Activated CD8-positive, alpha-beta memory T cell treated with anti-CD3 and anti-CD28 coated beads, Interleukin-2, amount 10 ng/mL, durations not matched to agents 7 days and 5 days (primary cell): ENCODE results near the gene C12orf57. TPM values are rescaled to one million over a fixed set of nuclear protein-coding genes. Genes with fewer than 3 reads are reported as not detected.

ENCODE experiments used
- ATAC-seq: fragments of 150-1000 bp; cut with Tn5 transposase; one replicate; pipeline ENCODE4 v1.10.0; 2021; ENCODE audit warnings: moderate library complexity
- CTCF ChIA-PET: fragments of 350-600 bp; sonication (Branson Sonifier 250); formaldehyde crosslinking; loops from one replicate; lab custom pipeline; 2021; ENCODE audit warnings: antibody characterized with exemption; lab: Charles Lee
- DNase-seq: peaks from one replicate; pipeline ENCODE4 v3.0.0-alpha.2; 2020
- H3K27ac Mint-ChIP-seq: one replicate; pipeline ENCODE4 v1.8.0; 2021; ENCODE audit warnings: mild to moderate bottlenecking, mixed read lengths
- H3K27me3 Mint-ChIP-seq: one replicate; pipeline ENCODE4 v1.8.0; 2021; ENCODE audit warnings: mixed read lengths
- H3K36me3 Mint-ChIP-seq: one replicate; pipeline ENCODE4 v1.8.0; 2021; ENCODE audit warnings: mild to moderate bottlenecking, mixed read lengths
- H3K4me1 Mint-ChIP-seq: one replicate; pipeline ENCODE4 v1.8.0; 2021; ENCODE audit warnings: mixed read lengths
- H3K4me3 Mint-ChIP-seq: one replicate; pipeline ENCODE4 v1.8.0; 2021; ENCODE audit warnings: mild to moderate bottlenecking, moderate library complexity, mixed read lengths
- H3K9me3 Mint-ChIP-seq: one replicate; pipeline ENCODE4 v1.8.0; 2022; ENCODE audit warnings: low read depth, mixed read lengths
- total RNA-seq, 2 experiments: library from RNA; stranded (reverse); gene quantifications; one replicate each; pipeline ENCODE4 v1.2.3, GENCODE V29; 2021

Gene C12orf57
- total RNA-seq, 2 experiments from 2014 or later: 120 to 132 TPM

- Mint-ChIP-seq H3K4me1 (peaks cover 78% of the 10 kb centered on the region), H3K36me3 (peaks cover 53% of the 10 kb centered on the region), H3K27me3 (no peaks in the 10 kb centered on the region), H3K27ac (peak overlapping the region; percentile 96), H3K4me3 (peak overlapping the region; percentile 93), H3K9me3 (no peaks in the 10 kb centered on the region)
- CTCF ChIA-PET: interaction anchor here (1.2 to 17.6 kb wide), 7 partner anchors 7 to 160 kb away, joined by 4 to 709 read pairs (median 13); partner anchors contain the start of genes C12orf57, C1RL and RNU7-1
- ATAC-seq (no peak), DNase-seq (no peak)
Observed at GRCh38 chr12:6952863-6953441, 9.1 kb downstream of the C12orf57 start.

GRCh38 chr12:6953442-6954315 lies 9.9 kb downstream of the C12orf57 start:
- Mint-ChIP-seq H3K4me3 (peak overlapping the region; percentile 93), H3K4me1 (peaks cover 79% of the 10 kb centered on the region), H3K9me3 (no peaks in the 10 kb centered on the region), H3K27ac (peak overlapping the region; percentile 96), H3K27me3 (no peaks in the 10 kb centered on the region), H3K36me3 (peaks cover 61% of the 10 kb centered on the region)
- CTCF ChIA-PET: interaction anchor here (1.1 to 17.6 kb wide), 9 partner anchors 7 to 159 kb away, joined by 4 to 709 read pairs (median 13); partner anchors contain the start of genes C12orf57, PTPN6 and RNU7-1
- peak; percentile 91 for DNase-seq
- ATAC-seq: peak; percentile 31

- Mint-ChIP-seq H3K27me3 (no peaks in the 10 kb centered on the region), H3K4me3 (peak overlapping the region; percentile 93), H3K27ac (peak overlapping the region; percentile 96), H3K36me3 (peaks cover 69% of the 10 kb centered on the region), H3K4me1 (peaks cover 79% of the 10 kb centered on the region), H3K9me3 (no peaks in the 10 kb centered on the region)
- no peak for DNase-seq
- CTCF ChIA-PET: interaction anchor here (1.1 to 13.5 kb wide), 5 partner anchors 9 to 153 kb away, joined by 4 to 709 read pairs (median 4); partner anchors contain the start of genes C12orf57, PTPN6 and RNU7-1
- ATAC-seq: no peak
Observed at GRCh38 chr12:6954316-6955107, 10.7 kb downstream of the C12orf57 start.

- Mint-ChIP-seq H3K36me3 (peaks cover 75% of the 10 kb centered on the region), H3K27ac (peak overlapping the region; percentile 96), H3K9me3 (no peaks in the 10 kb centered on the region), H3K27me3 (no peaks in the 10 kb centered on the region), H3K4me1 (peaks cover 79% of the 10 kb centered on the region), H3K4me3 (peak overlapping the region; percentile 64)
- DNase-seq: peak; percentile 41
- ATAC-seq: no peak
- CTCF ChIA-PET: interaction anchor here (1.1 to 13.5 kb wide), 5 partner anchors 8 to 83 kb away, joined by 3 to 709 read pairs (median 4); partner anchors contain the start of genes C12orf57, PTPN6 and RNU7-1
Observed at GRCh38 chr12:6955108-6956020, 11.5 kb downstream of the C12orf57 start.

- CTCF ChIA-PET: interaction anchor here (0.7 to 13.5 kb wide), 6 partner anchors 8 to 155 kb away, joined by 3 to 709 read pairs (median 4); partner anchors contain the start of genes C12orf57, PTPN6 and RNU7-1
- no peaks in the 10 kb centered on the region for H3K27me3 Mint-ChIP-seq
- H3K4me3 Mint-ChIP-seq: peak overlapping the region; percentile 64
Observed at GRCh38 chr12:6956021-6956727, 12.4 kb downstream of the C12orf57 start.

GRCh38 chr12:6957151-6957701 lies 13.4 kb downstream of the C12orf57 start:
- H3K9me3 Mint-ChIP-seq: no peaks in the 10 kb centered on the region
- peak overlapping the region; percentile 96 for H3K27ac Mint-ChIP-seq
- CTCF ChIA-PET: interaction anchor here (0.7 to 13.5 kb wide), 9 partner anchors 9 to 174 kb away, joined by 3 to 709 read pairs (median 5); partner anchors contain the start of genes C12orf57, C1RL, PTPN6 and RNU7-1
- peak overlapping the region; percentile 64 for H3K4me3 Mint-ChIP-seq
- no peaks in the 10 kb centered on the region for H3K27me3 Mint-ChIP-seq
- DNase-seq: peak; percentile 72
- no peak for ATAC-seq
- H3K36me3 Mint-ChIP-seq: peaks cover 78% of the 10 kb centered on the region
- peaks cover 91% of the 10 kb centered on the region for H3K4me1 Mint-ChIP-seq

More at GRCh38 chr12:6956021-6956727, 12.4 kb downstream of the C12orf57 start:
- Mint-ChIP-seq H3K36me3 (peaks cover 82% of the 10 kb centered on the region), H3K9me3 (no peaks in the 10 kb centered on the region), H3K4me1 (peaks cover 81% of the 10 kb centered on the region), H3K27ac (peak overlapping the region; percentile 96)
- no peak for ATAC-seq
- DNase-seq: no peak

GRCh38 chr12:6957741-6958608 lies 14.2 kb downstream of the C12orf57 start:
- peaks cover 71% of the 10 kb centered on the region for H3K36me3 Mint-ChIP-seq

GRCh38 chr12:6958609-6959057 lies 14.8 kb downstream of the C12orf57 start:
- Mint-ChIP-seq H3K36me3 (peaks cover 68% of the 10 kb centered on the region), H3K4me3 (peak overlapping the region; percentile 79), H3K27me3 (no peaks in the 10 kb centered on the region), H3K27ac (peak overlapping the region; percentile 96), H3K4me1 (peaks cover 89% of the 10 kb centered on the region), H3K9me3 (no peaks in the 10 kb centered on the region)
- CTCF ChIA-PET: interaction anchor here (1.0 to 13.5 kb wide), 9 partner anchors 11 to 152 kb away, joined by 4 to 709 read pairs (median 8); partner anchors contain the start of genes ATN1, C12orf57, C1RL and LRRC23
- ATAC-seq: no peak
- peak; percentile 46 for DNase-seq

More at GRCh38 chr12:6957741-6958608, 14.2 kb downstream of the C12orf57 start:
- Mint-ChIP-seq H3K27me3 (no peaks in the 10 kb centered on the region), H3K4me1 (peaks cover 94% of the 10 kb centered on the region), H3K27ac (peak overlapping the region; percentile 96), H3K4me3 (peak overlapping the region; percentile 79), H3K9me3 (no peaks in the 10 kb centered on the region)
- no peak for ATAC-seq
- DNase-seq: no peak
- CTCF ChIA-PET: interaction anchor here (0.9 to 13.5 kb wide), 13 partner anchors 8 to 173 kb away, joined by 3 to 709 read pairs (median 8); partner anchors contain the start of genes ATN1, C12orf57, C1RL and LRRC23

GRCh38 chr12:6959058-6959804 lies 15.4 kb downstream of the C12orf57 start:
- DNase-seq (peak; percentile 87), ATAC-seq (peak; percentile 61)
- peaks cover 63% of the 10 kb centered on the region for H3K36me3 Mint-ChIP-seq
- peaks cover 84% of the 10 kb centered on the region for H3K4me1 Mint-ChIP-seq
- no peaks in the 10 kb centered on the region for H3K9me3 Mint-ChIP-seq
- peak overlapping the region; percentile 79 for H3K4me3 Mint-ChIP-seq
- CTCF ChIA-PET: interaction anchor here (1.0 to 13.5 kb wide), 8 partner anchors 10 to 152 kb away, joined by 4 to 709 read pairs (median 10); partner anchors contain the start of genes ATN1, C12orf57, C1RL and LRRC23
- H3K27me3 Mint-ChIP-seq: no peaks in the 10 kb centered on the region
- peak overlapping the region; percentile 96 for H3K27ac Mint-ChIP-seq
